NB4 (cell line): ENCODE measurements around the gene ZNF225.

ENCODE experiments used
- DNase-seq: peaks from one replicate; pipeline ENCODE4 v3.0.0; 2010; ENCODE audit warnings: low read depth
- H3K4me3 ChIP-seq: one replicate; pipeline ENCODE4 v1.5.1; 2011; ENCODE audit warnings: mild to moderate bottlenecking, low read depth, low read length, moderate library complexity
- MYC ChIP-seq: IDR thresholded peaks from 2 replicates; pipeline ENCODE4 v1.6.1; 2011; ENCODE audit warnings: low read depth, low read length
- POLR2A ChIP-seq: IDR thresholded peaks from 2 replicates; pipeline ENCODE4 v1.6.1; 2011; ENCODE audit warnings: mild to moderate bottlenecking; ENCODE audit not compliant: insufficient read length; ENCODE audit errors: extremely low read depth
- TF ChIP-seq, protein P1 (sequence below): IDR thresholded peaks from one replicate; pipeline ENCODE4 v1.5.1; 2012; ENCODE audit warnings: low read depth, low read length
- TF ChIP-seq, protein P2 (sequence below): IDR thresholded peaks from 2 replicates; pipeline ENCODE4 v1.6.1; 2011; ENCODE audit warnings: low read depth, low read length

Gene ZNF225

GRCh38 chr19:44176590-44176989 is 63.4 kb downstream of the ZNF225 start:
- no peak for DNase-seq
- no peak for TF ChIP-seq POLR2A
- TF ChIP-seq, protein P1, sequence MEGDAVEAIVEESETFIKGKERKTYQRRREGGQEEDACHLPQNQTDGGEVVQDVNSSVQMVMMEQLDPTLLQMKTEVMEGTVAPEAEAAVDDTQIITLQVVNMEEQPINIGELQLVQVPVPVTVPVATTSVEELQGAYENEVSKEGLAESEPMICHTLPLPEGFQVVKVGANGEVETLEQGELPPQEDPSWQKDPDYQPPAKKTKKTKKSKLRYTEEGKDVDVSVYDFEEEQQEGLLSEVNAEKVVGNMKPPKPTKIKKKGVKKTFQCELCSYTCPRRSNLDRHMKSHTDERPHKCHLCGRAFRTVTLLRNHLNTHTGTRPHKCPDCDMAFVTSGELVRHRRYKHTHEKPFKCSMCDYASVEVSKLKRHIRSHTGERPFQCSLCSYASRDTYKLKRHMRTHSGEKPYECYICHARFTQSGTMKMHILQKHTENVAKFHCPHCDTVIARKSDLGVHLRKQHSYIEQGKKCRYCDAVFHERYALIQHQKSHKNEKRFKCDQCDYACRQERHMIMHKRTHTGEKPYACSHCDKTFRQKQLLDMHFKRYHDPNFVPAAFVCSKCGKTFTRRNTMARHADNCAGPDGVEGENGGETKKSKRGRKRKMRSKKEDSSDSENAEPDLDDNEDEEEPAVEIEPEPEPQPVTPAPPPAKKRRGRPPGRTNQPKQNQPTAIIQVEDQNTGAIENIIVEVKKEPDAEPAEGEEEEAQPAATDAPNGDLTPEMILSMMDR: no peak
- no peak overlapping the region for H3K4me3 ChIP-seq

GRCh38 chr19:44180968-44181367 is 67.8 kb downstream of the ZNF225 start:
- TF ChIP-seq POLR2A: no peak
- no peak for TF ChIP-seq MYC
- TF ChIP-seq, protein P1: no peak
- TF ChIP-seq, protein P2, sequence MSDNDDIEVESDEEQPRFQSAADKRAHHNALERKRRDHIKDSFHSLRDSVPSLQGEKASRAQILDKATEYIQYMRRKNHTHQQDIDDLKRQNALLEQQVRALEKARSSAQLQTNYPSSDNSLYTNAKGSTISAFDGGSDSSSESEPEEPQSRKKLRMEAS: no peak
- DNase-seq: no peak
- no peak overlapping the region for H3K4me3 ChIP-seq

DNA sequence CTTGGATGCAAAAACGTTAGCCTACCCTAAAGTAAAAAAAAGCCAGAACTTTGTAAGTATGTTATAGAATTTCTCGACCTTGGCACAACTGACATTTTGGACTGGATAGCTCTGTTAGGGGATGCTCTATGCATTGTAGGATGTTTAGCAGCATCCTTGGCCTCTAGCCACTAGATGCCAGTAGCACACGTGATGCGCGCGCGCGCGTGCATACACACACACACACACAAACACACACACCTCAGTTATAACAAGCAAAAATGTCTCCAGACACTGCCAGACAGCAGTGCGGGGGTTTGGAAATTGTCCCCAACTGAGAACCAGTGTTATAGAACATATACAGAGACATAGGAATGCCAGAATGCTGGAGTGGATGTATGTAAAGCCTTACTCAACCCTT is 68.9 kb downstream of the ZNF225 start:
- H3K4me3 ChIP-seq: no peak overlapping the region
- TF ChIP-seq, protein P2: no peak
- TF ChIP-seq MYC (no peak), POLR2A (no peak)
- TF ChIP-seq, protein P1: no peak
- DNase-seq: no peak
